Measurements from ENCODE around the gene PIK3R5. TPM values are rescaled to one million over a fixed set of nuclear protein-coding genes. Genes with fewer than 3 reads are reported as not detected.

The PIK3R5 gene
- total RNA-seq, 1 experiment from 2014 or later, result 2.5 TPM

DNA sequence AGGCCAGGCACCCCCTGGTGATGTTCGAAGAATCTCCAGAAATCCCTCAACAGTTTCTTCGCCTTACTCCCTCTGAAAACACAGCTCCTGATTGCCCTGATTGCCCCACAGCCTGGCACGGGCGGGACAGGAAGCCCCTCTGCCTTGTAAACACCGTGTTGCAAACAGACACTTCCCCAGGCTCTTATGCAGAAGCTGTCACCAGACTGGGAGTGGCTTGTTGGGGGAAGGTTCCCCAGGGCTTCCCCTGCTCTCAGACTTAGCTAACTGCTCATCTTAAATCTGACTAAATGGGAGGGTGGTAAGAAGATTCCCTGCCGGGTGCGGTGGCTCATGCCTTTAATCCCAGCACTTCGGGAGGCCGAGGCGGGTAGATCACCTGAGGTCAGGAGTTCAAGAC is 11.2 kb downstream of the PIK3R5 start:
- Histone ChIP-seq H3K9me2 (ENCODE audit: insufficient read depth) (no peaks in the 10 kb centered on the region), H3K27ac (ENCODE audit: low read depth, low read length) (no peak overlapping the region), H3K27me3 (ENCODE audit: insufficient read depth, low read length) (peaks cover 5% of the 10 kb centered on the region; the same call in 1 of the 2 replicates), H3K4me3 (replicated peaks in 1 of 2; ENCODE audit: low read depth in 1 of 2, low read length in 2 of 2) (no peak overlapping the region), H3K36me3 (ENCODE audit: control insufficient read depth in 1 of 2, insufficient read depth in 2 of 2, low read length in 2 of 2) (no peaks in the 10 kb centered on the region), H3K79me2 (ENCODE audit: insufficient read depth, low read length) (no peaks in the 10 kb centered on the region), H3K9me3 (ENCODE audit: control insufficient read depth in 1 of 2, insufficient read depth in 1 of 2, low read depth in 1 of 2, low read length in 2 of 2) (no peaks in the 10 kb centered on the region), H3K9ac (ENCODE audit: low read length) (no peak overlapping the region), H2AFZ (ENCODE audit: low read depth, low read length, poor library complexity, severe bottlenecking) (no peak overlapping the region), H3K4me1 (ENCODE audit: control insufficient read depth in 1 of 2, insufficient read depth in 2 of 2, low read length in 2 of 2) (no peaks in the 10 kb centered on the region), H4K20me1 (ENCODE audit: insufficient read depth) (no peaks in the 10 kb centered on the region), H3K4me2 (ENCODE audit: low read length) (no peak overlapping the region)
- intact Hi-C loops (cut with micrococcal nuclease), result no loop called here
- ChIA-PET RAD21 (ENCODE audit: low non-redundant PET in 1 of 2, low total read pairs in 2 of 2, uncharacterized antibody in 2 of 2, unreplicated experiment in 2 of 2) (no interaction called here), POLR2A (no interaction called here), CTCF (no interaction called here)
- no TSS peak for BruUV-seq (replicated peaks)
- ATAC-seq (no peak), DNase-seq (ENCODE audit: low read depth, low spot score) (no peak)
- no peak for TF ChIP-seq CEBPB (IDR thresholded peaks at IDR 0.05; ENCODE audit: low read depth)
- TF ChIP-seq JUND (IDR thresholded peaks at IDR 0.05), result no peak
- TF ChIP-seq ZFX (IDR thresholded peaks at IDR 0.05), result no peak
- no peak for TF ChIP-seq REST (IDR thresholded peaks at IDR 0.05; ENCODE audit: low read depth)
- no peak for TF ChIP-seq ATF3 (IDR thresholded peaks at IDR 0.05)
- TF ChIP-seq FOSL1 (IDR thresholded peaks at IDR 0.05; ENCODE audit: low read depth), result no peak
- no peak for TF ChIP-seq EZH2phosphoT487 (IDR thresholded peaks at IDR 0.05; ENCODE audit: borderline replicate concordance)
- TF ChIP-seq EGR1 (IDR thresholded peaks at IDR 0.05; ENCODE audit: low read depth), result no peak
- no peak for TF ChIP-seq TCF7L2 (IDR thresholded peaks at IDR 0.05; ENCODE audit: borderline replicate concordance, extremely low read depth, insufficient read depth, insufficient read length)
- TF ChIP-seq ELF1 (IDR thresholded peaks at IDR 0.05; ENCODE audit: borderline replicate concordance, low read depth), result no peak
- no peak for TF ChIP-seq SIN3A (IDR thresholded peaks at IDR 0.05; ENCODE audit: low read depth)
- no peak for TF ChIP-seq MAX (IDR thresholded peaks at IDR 0.05)
- TF ChIP-seq ZBTB33 (IDR thresholded peaks at IDR 0.05; ENCODE audit: extremely low read depth, insufficient replicate concordance, low read length), result no peak
- no peak for TF ChIP-seq SP1 (IDR thresholded peaks at IDR 0.05; ENCODE audit: low read depth)

Measured in HCT116 (cell line).